Ishikawa (cell line): Measurements from ENCODE around the gene SHISA4.

Experiments used
- EGR1 ChIP-seq: IDR thresholded peaks from 2 replicates; pipeline ENCODE4 v1.6.1; 2012
- EP300 ChIP-seq: IDR thresholded peaks from 2 replicates; pipeline ENCODE4 v1.6.1; 2012; ENCODE audit warnings: borderline replicate concordance
- FOXM1 ChIP-seq: IDR thresholded peaks from 2 replicates; pipeline ENCODE4 v1.6.1; 2012; ENCODE audit warnings: low read depth, borderline replicate concordance
- NFIC ChIP-seq: IDR thresholded peaks from 2 replicates; pipeline ENCODE4 v1.6.1; 2012
- RAD21 ChIP-seq: IDR thresholded peaks from 2 replicates; pipeline ENCODE4 v1.6.1; 2012; ENCODE audit warnings: low read depth
- TAF1 ChIP-seq: IDR thresholded peaks from 2 replicates; pipeline ENCODE4 v1.6.1; 2012; ENCODE audit warnings: low read depth, mild to moderate bottlenecking
- YY1 ChIP-seq: IDR thresholded peaks from 2 replicates; pipeline ENCODE4 v1.6.1; 2012; ENCODE audit warnings: low read depth
- TF ChIP-seq, protein P1 (sequence below): IDR thresholded peaks from 2 replicates; pipeline ENCODE4 v1.6.1; 2012

DNA sequence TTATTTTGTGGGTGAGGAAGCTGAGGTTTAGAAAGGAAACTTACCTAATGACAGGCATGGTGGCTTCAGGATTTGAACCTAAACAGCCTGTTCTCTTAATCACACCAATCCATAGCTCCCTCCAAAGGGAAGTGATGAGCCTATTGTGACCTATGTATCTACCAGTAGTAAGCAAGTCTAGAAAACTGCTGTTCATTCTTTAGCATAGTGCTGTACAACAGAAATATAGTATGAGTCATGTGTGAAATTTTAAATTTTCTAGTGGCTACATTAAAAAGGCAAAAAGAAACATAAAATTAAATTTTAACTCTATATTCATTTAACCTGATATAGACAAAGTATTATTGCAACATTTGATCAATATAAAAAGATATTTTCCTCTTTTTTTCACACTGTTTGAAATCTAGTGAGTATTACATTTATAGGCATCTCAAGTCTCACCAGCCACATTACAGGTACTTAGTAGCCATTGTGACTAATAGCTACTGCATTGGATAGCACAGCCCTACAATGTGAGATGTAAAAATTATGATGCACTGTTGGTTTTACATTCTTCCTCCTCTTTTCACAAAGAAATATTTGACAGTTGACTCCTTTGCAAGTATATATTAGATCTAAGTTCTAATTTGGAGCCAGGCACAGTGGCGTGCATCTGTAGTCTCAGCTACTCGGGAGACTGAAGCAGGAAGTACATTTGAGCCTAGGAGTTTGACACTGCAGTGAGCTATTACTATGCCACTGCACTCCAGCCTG is 43.2 kb upstream of the SHISA4 start:
- TF ChIP-seq, protein P1, sequence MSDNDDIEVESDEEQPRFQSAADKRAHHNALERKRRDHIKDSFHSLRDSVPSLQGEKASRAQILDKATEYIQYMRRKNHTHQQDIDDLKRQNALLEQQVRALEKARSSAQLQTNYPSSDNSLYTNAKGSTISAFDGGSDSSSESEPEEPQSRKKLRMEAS: no peak
- TF ChIP-seq EGR1 (no peak), TAF1 (no peak), YY1 (no peak), EP300 (no peak), RAD21 (no peak), FOXM1 (no peak), NFIC (no peak)
